Measurements from ENCODE around the gene TNFRSF12A. TPM values are rescaled to one million over a fixed set of nuclear protein-coding genes. Genes with fewer than 3 reads are reported as not detected.

The TNFRSF12A gene
- total RNA-seq, 1 experiment from 2014 or later = 78.9 TPM

GRCh38 chr16:3021449-3022207, 1.5 kb downstream of the TNFRSF12A start (continued):
- TF ChIP-seq ZNF423 (CRISPR knock-in tag; IDR thresholded peaks at IDR 0.05) = no peak
- no peak for TF ChIP-seq ZNF121 (CRISPR knock-in tag; IDR thresholded peaks at IDR 0.05)
- no peak for TF ChIP-seq ZBTB21 (CRISPR knock-in tag; IDR thresholded peaks at IDR 0.05; ENCODE audit: borderline replicate concordance)
- no peak for TF ChIP-seq EMX1 (CRISPR knock-in tag; IDR thresholded peaks at IDR 0.05)
- TF ChIP-seq ELF4 (CRISPR knock-in tag; IDR thresholded peaks at IDR 0.05; ENCODE audit: low read depth) = no peak
- no peak for TF ChIP-seq ZMAT4 (CRISPR knock-in tag; IDR thresholded peaks at IDR 0.05)
- TF ChIP-seq ZNF396 (CRISPR knock-in tag; IDR thresholded peaks at IDR 0.05; ENCODE audit: borderline replicate concordance) = no peak
- TF ChIP-seq FOXP4 (CRISPR knock-in tag; IDR thresholded peaks at IDR 0.05) = no peak
- no peak for TF ChIP-seq OVOL2 (CRISPR knock-in tag; IDR thresholded peaks at IDR 0.05; ENCODE audit: borderline replicate concordance)
- TF ChIP-seq IRF2 (CRISPR knock-in tag; IDR thresholded peaks at IDR 0.05; ENCODE audit: borderline replicate concordance, low read depth) = no peak
- no peak for TF ChIP-seq MAX (CRISPR knock-in tag; IDR thresholded peaks at IDR 0.05)
- TF ChIP-seq ZNF317 (CRISPR knock-in tag; IDR thresholded peaks at IDR 0.05; ENCODE audit: borderline replicate concordance, low read depth) = no peak

GRCh38 chr16:3022208-3022683, 2.1 kb downstream of the TNFRSF12A start:
- peaks cover 2% of the 10 kb centered on the region; the same call in 1 of the 2 replicates for H3K27me3 Mint-ChIP-seq (ENCODE audit: low read depth)
- peak; percentile 84 for DNase-seq (ENCODE audit: low spot score)
- CTCF ChIA-PET = interaction anchor here (0.9 to 8.6 kb wide), 9 partner anchors 8 to 39 kb away, joined by 3 to 360 read pairs (median 6); partner anchors contain the start of gene CLDN9
- 0 out of 2 replicates have a peak, but pooled peaks have one; percentile 41 for TF ChIP-seq TEAD4 (CRISPR knock-in tag; IDR thresholded peaks at IDR 0.05)
- 0 out of 2 replicates have a peak, but pooled peaks have one; percentile 24 for TF ChIP-seq ETV6 (CRISPR knock-in tag; IDR thresholded peaks at IDR 0.05)
- TF ChIP-seq NR2C2 (CRISPR knock-in tag; IDR thresholded peaks at IDR 0.05) = no peak
- ATAC-seq = no peak
- H3K27ac Mint-ChIP-seq = peak overlapping the region; percentile 99
- H3K36me3 Mint-ChIP-seq = peaks cover 18% of the 10 kb centered on the region
- POLR2A ChIA-PET = interaction anchor here (0.8 to 17.1 kb wide), 8 partner anchors 7 to 77 kb away, joined by 3 to 502 read pairs (median 6); partner anchors contain the start of genes CLDN9 and ZSCAN10
- H3K4me3 Mint-ChIP-seq = peak overlapping the region; percentile 86
- H3K4me1 Mint-ChIP-seq = peaks cover 38% of the 10 kb centered on the region
- no peaks in the 10 kb centered on the region for H3K9me3 Mint-ChIP-seq

GRCh38 chr16:3022684-3023414, 2.7 kb downstream of the TNFRSF12A start:
- Mint-ChIP-seq H3K4me1 (peaks cover 41% of the 10 kb centered on the region), H3K27ac (peak overlapping the region; percentile 99), H3K36me3 (peaks cover 18% of the 10 kb centered on the region), H3K27me3 (ENCODE audit: low read depth) (peaks cover 2% of the 10 kb centered on the region; the same call in 1 of the 2 replicates), H3K4me3 (peak overlapping the region; percentile 86), H3K9me3 (no peaks in the 10 kb centered on the region)
- no peak for ATAC-seq
- DNase-seq (ENCODE audit: low spot score) = no peak
- ChIA-PET POLR2A (interaction anchor here (0.6 to 17.1 kb wide), 7 partner anchors 9 to 1231 kb away, joined by 3 to 502 read pairs (median 4); partner anchors contain the start of genes CLDN9 and ZSCAN10), CTCF (interaction anchor here (0.7 to 8.6 kb wide), 11 partner anchors 9 to 128 kb away, joined by 3 to 360 read pairs (median 6); partner anchors contain the start of genes CLDN9 and FLYWCH1)
- peak; percentile 57; the same call in 1 of the 2 replicates for TF ChIP-seq CREB1 (CRISPR knock-in tag; IDR thresholded peaks at IDR 0.05)
- TF ChIP-seq ZNF232 (CRISPR knock-in tag; IDR thresholded peaks at IDR 0.05) = no peak
- no peak for TF ChIP-seq AR (CRISPR knock-in tag; IDR thresholded peaks at IDR 0.05)
- TF ChIP-seq RELA (CRISPR knock-in tag; IDR thresholded peaks at IDR 0.05; ENCODE audit: borderline replicate concordance) = no peak
- no peak for TF ChIP-seq ZNF317 (CRISPR knock-in tag; IDR thresholded peaks at IDR 0.05; ENCODE audit: borderline replicate concordance, low read depth)
- TF ChIP-seq FOXK1 (CRISPR knock-in tag; IDR thresholded peaks at IDR 0.05) = 0 out of 2 replicates have a peak, but pooled peaks have one; percentile 13
- peak; percentile 75 for TF ChIP-seq NFATC4 (CRISPR knock-in tag; IDR thresholded peaks at IDR 0.05)
- no peak for TF ChIP-seq ZSCAN18 (CRISPR knock-in tag; IDR thresholded peaks at IDR 0.05)
